Activated naive CD4-positive, alpha-beta T cell treated with anti-CD3 and anti-CD28 coated beads for 36 hours (primary cell): Measurements from ENCODE around the gene URGCP. TPM values are rescaled to one million over a fixed set of nuclear protein-coding genes. Genes with fewer than 3 reads are reported as not detected.
"Not testable (repeated sequence)": the region's sequence is repeated elsewhere in the genome, so short reads cannot be mapped to it uniquely, and the experiment has no call there.

ENCODE experiments used
- CTCF ChIA-PET: fragments of 350-600 bp; sonication (Branson Sonifier 250); formaldehyde crosslinking; loops from one replicate; lab custom pipeline; 2021; ENCODE audit warnings: antibody characterized with exemption; lab: Charles Lee
- DNase-seq: peaks from one replicate; pipeline ENCODE4 v3.0.0-alpha.2; 2020
- H3K27ac Mint-ChIP-seq: one replicate; pipeline ENCODE4 v1.8.0; 2021; ENCODE audit warnings: mild to moderate bottlenecking, mixed read lengths
- H3K27me3 Mint-ChIP-seq: one replicate; pipeline ENCODE4 v1.8.0; 2021; ENCODE audit warnings: low read depth, mixed read lengths
- H3K36me3 Mint-ChIP-seq: one replicate; pipeline ENCODE4 v1.8.0; 2021; ENCODE audit warnings: low read depth, mixed read lengths
- H3K4me1 Mint-ChIP-seq: one replicate; pipeline ENCODE4 v1.8.0; 2021; ENCODE audit warnings: low read depth, mixed read lengths
- H3K4me3 Mint-ChIP-seq: one replicate; pipeline ENCODE4 v1.8.0; 2021; ENCODE audit warnings: mild to moderate bottlenecking, moderate library complexity, mixed read lengths
- H3K9me3 Mint-ChIP-seq: one replicate; pipeline ENCODE4 v1.8.0; 2021; ENCODE audit warnings: mixed read lengths
- intact Hi-C: fragments of 100-400 bp; cut with micrococcal nuclease; formaldehyde crosslinking; loops from one replicate; pipeline ENCODE4 v1.15.1; 2023
- total RNA-seq, 2 experiments: library from RNA; stranded (reverse); gene quantifications; one replicate each; pipeline ENCODE4 v1.2.3, GENCODE V29; 2021

The URGCP gene
- total RNA-seq, 2 experiments from 2014 or later = 21.5 to 23.9 TPM

DNA sequence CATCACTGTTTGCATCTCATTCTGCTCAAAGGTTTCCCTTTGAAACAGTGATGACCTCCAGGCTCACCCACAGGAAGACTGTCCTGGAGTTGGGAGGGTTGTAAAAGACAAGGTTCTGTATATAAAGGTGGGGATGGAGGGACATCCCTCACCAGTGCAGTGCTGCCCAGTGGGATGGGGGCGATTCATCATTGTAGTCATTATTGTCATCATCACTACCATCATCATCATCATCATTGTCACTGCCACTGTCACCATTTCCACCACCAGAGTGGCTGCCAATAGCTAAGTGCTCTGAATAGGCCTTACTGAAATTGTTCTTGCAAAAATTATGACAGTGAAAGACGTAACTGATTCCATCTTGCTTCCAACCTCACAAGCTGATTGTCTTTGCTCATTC, 61.7 kb downstream of the URGCP start:
- intact Hi-C loops = no loop called here
- no peak for DNase-seq
- Mint-ChIP-seq H3K4me3 (no peak overlapping the region), H3K4me1 (no peaks in the 10 kb centered on the region), H3K27me3 (no peaks in the 10 kb centered on the region), H3K27ac (no peak overlapping the region), H3K9me3 (no peaks in the 10 kb centered on the region), H3K36me3 (no peaks in the 10 kb centered on the region)
- CTCF ChIA-PET = interaction anchor here (0.7 to 2.7 kb wide), 2 partner anchors 262 to 301 kb away, joined by 3 to 15 read pairs; partner anchors contain the start of gene STK17A

DNA sequence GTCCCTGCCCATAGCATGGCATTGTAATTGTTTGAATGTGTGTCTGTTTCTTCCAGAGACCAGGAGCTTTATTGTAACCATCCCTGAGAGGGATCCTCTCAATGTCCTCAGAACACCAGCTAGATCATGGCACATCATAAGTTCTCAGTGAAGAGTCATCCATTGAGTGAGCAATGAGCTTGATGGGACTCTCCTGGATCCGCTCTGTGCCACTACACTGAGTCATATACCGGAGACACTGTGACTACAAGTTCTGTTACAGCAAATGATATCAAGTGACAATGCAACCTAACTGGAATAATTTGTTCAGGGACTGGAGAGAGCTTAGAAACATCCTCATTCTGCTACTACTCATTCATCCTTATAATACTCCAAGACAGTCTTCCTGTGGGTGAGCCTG, 62.1 kb downstream of the URGCP start:
- no peak overlapping the region for H3K27ac Mint-ChIP-seq
- intact Hi-C loops = no loop called here
- H3K9me3 Mint-ChIP-seq = no peaks in the 10 kb centered on the region

DNA sequence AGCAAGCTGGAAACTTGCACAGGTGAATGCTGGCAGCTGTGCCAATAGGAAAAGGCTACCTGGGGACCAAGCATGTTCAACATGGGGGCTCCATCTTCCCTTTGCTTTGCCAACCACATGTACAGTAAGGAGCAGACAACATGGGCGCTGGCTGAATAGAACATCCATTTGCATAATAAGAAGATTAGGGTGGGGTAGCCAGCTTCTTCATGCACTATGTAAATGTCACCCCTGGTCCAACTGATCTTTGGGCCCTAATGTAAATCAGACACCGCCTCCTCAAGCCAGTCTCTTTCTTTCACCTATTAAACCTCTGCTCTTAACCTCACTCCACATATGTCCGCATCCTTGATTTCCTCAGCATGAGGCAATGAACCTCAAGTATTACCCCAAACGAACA, 63.1 kb downstream of the URGCP start:
- Mint-ChIP-seq H3K4me3 (no peak overlapping the region), H3K9me3 (no peaks in the 10 kb centered on the region), H3K27ac (no peak overlapping the region), H3K4me1 (peaks cover 8% of the 10 kb centered on the region), H3K27me3 (no peaks in the 10 kb centered on the region), H3K36me3 (no peaks in the 10 kb centered on the region)
- intact Hi-C loops = no loop called here
- DNase-seq = no peak
- CTCF ChIA-PET = interaction anchor here (2.7 kb wide), 1 partner anchor 261 kb away, joined by 15 read pairs; the partner anchor contains the start of gene STK17A

More for the DNA sequence above, 62.1 kb downstream of the URGCP start:
- CTCF ChIA-PET = interaction anchor here (0.6 to 2.7 kb wide), 3 partner anchors 124 to 300 kb away, joined by 3 to 15 read pairs (median 4); partner anchors contain the start of gene STK17A
- no peaks in the 10 kb centered on the region for H3K27me3 Mint-ChIP-seq
- no peak for DNase-seq
- H3K36me3 Mint-ChIP-seq = no peaks in the 10 kb centered on the region
- no peaks in the 10 kb centered on the region for H3K4me1 Mint-ChIP-seq
- H3K4me3 Mint-ChIP-seq = no peak overlapping the region

DNA sequence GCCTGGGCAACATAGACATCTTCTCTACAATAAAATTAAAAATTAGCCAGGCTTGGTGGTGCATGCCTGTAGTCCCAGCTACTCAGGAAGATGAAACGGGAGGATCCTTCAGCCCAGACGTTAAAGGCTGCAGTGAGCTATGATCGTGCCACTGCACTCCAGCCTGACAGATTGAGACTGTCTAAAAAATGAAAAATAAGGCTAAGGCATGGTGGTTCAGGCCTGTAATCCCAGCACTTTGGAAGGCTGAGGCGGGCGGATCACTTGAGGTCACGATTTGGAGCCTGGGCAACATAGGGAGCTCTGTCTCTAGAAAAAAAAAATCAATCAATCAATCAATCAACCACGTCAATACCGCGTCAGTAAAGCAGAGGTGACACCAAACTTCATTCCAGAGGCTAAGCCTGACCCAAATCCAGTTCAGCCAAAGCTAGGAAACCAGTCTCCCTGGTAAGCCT, 68.2 kb downstream of the URGCP start:
- Mint-ChIP-seq H3K27ac (no peak overlapping the region), H3K27me3 (no peaks in the 10 kb centered on the region), H3K9me3 (peaks cover 2% of the 10 kb centered on the region), H3K4me3 (no peak overlapping the region), H3K36me3 (no peaks in the 10 kb centered on the region), H3K4me1 (peaks cover 26% of the 10 kb centered on the region)
- CTCF ChIA-PET = interaction anchor here (0.6 to 8.6 kb wide), 41 partner anchors 10 to 570 kb away, joined by 3 to 131 read pairs (median 5); partner anchors contain the start of genes BLVRA, COA1 and STK17A
- DNase-seq = no peak
- intact Hi-C loops = loop anchor here (2.0 kb wide), 2 partner anchors 73 to 117 kb away; no protein-coding TSS in a partner anchor

DNA sequence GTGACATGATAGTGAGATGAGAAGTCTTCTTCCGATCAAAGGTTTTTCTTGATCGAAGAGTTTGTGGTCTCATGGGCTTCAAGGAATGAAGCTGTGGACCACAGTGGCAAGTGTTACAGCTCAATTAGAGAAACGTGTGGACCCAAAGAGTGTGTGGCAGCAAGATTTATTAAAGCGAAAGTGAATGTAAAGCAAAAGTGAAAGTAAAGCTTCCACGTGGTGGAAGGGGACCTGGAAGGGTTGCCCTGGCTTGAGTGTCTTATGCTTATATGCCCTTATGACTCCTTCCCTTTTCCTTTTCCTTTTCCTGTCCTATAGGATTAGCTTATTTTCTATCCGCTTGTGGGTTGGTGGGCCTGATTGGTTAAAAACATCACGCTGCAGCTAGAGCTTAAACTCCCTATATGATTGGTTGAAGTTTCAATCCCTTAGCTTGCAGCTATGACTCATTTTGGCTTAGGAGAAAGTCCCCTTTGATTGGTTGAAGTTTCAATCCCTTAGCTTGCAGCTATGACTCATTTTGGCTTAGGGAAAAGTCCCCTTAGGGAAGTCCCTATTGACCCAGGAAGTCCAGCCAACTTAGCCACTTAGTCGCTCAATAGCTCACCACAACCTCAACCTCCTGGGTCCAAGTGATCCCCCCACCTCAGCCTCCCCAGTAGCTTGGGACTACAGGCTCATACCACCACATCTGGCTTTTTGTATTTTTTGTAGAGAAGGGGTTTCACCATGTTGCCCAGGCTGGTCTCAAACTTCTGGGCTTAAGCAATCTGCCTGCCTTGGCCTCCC, 71.7 kb downstream of the URGCP start:
- CTCF ChIA-PET = interaction anchor here (0.6 to 8.6 kb wide), 8 partner anchors 24 to 263 kb away, joined by 3 to 131 read pairs (median 4); partner anchors contain the start of gene STK17A
- Mint-ChIP-seq H3K27ac (peak overlapping the region; percentile 76), H3K4me3 (peak overlapping the region; percentile 64)

DNA sequence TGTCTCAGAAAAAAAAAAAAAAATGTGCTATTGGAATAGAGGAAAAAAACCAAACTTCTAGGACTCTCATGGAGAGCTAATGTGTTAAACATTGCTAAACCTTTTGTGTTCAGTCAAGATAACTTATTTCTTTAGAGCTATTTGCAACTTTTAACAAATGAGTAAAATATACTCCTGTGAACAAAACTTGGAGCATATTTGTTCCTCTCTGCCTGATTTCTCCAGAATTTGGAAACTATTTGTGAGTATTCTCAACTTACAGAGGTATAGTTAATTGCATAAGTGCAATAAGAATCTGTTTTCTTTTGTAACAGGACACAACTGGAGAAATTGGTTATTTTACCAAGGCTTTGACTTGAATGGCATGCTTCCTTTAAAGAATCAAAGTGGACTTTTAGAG, 75.5 kb downstream of the URGCP start:
- not testable (repeated sequence) for H3K27me3 Mint-ChIP-seq, H3K36me3 Mint-ChIP-seq, H3K4me3 Mint-ChIP-seq, DNase-seq, H3K27ac Mint-ChIP-seq
- H3K4me1 Mint-ChIP-seq = peaks cover 26% of the 10 kb centered on the region
- CTCF ChIA-PET = interaction anchor here (0.8 kb wide), 1 partner anchor 249 kb away, joined by 3 read pairs; no protein-coding TSS in a partner anchor
- peaks cover 13% of the 10 kb centered on the region for H3K9me3 Mint-ChIP-seq
- intact Hi-C loops = loop anchor here (5.0 kb wide), 2 partner anchors 74 to 899 kb away; partner anchors contain the start of genes BLVRA, MRPL32 and PSMA2

More for the DNA sequence above, 71.7 kb downstream of the URGCP start:
- peaks cover 34% of the 10 kb centered on the region for H3K4me1 Mint-ChIP-seq
- intact Hi-C loops = loop anchor here (1.0 to 5.0 kb wide), 5 partner anchors 77 to 902 kb away; partner anchors contain the start of genes BLVRA, MRPL32 and PSMA2
- H3K9me3 Mint-ChIP-seq = peaks cover 13% of the 10 kb centered on the region
- DNase-seq = peak; percentile 55
- no peaks in the 10 kb centered on the region for H3K27me3 Mint-ChIP-seq
- H3K36me3 Mint-ChIP-seq = peaks cover 2% of the 10 kb centered on the region

Other genes starting within 250 kb of the URGCP start
- 10 to 100 TPM; 85.9 to 87.2 TPM for gene COA1, start 177.1 kb downstream of the URGCP start, total RNA-seq
- 10 to 100 TPM; 26.6 to 28.9 TPM for gene BLVRA, start 147.9 kb downstream of the URGCP start, total RNA-seq
- 100 to 1,000 TPM; 153 TPM for gene MRPS24, start 37.1 kb downstream of the URGCP start, total RNA-seq
- 10 to 100 TPM; 11.4 to 12.8 TPM for gene UBE2D4, start 19.8 kb upstream of the URGCP start, total RNA-seq
- gene SPDYE1, start 91.3 kb upstream of the URGCP start, total RNA-seq = not detected
- 10 to 100 TPM; 82.3 TPM for gene DBNL, start 138.1 kb upstream of the URGCP start, total RNA-seq
- under 1 TPM in 1 of 2 experiments, not detected in 1; 0.24 TPM for gene PGAM2, start 159.0 kb upstream of the URGCP start, total RNA-seq
- 10 to 100 TPM; 27.1 to 29.4 TPM for gene POLM, start 175.9 kb upstream of the URGCP start, total RNA-seq
- gene AEBP1, start 197.7 kb upstream of the URGCP start, total RNA-seq = 10 to 100 TPM; 10.1 to 10.8 TPM
- gene POLD2, start 217.0 kb upstream of the URGCP start, total RNA-seq = 100 to 1,000 TPM; 261 to 270 TPM
- not detected for gene MYL7, start 234.7 kb upstream of the URGCP start, total RNA-seq